ENCODE measurements around the gene ZNF470. TPM values are rescaled to one million over a fixed set of nuclear protein-coding genes. Genes with fewer than 3 reads are reported as not detected.

Gene ZNF470
- total and polyA plus RNA-seq, 2 of the 13 experiments (the other 11 are each of a cell fraction or from before 2014, with no cell fraction given): not detected

DNA sequence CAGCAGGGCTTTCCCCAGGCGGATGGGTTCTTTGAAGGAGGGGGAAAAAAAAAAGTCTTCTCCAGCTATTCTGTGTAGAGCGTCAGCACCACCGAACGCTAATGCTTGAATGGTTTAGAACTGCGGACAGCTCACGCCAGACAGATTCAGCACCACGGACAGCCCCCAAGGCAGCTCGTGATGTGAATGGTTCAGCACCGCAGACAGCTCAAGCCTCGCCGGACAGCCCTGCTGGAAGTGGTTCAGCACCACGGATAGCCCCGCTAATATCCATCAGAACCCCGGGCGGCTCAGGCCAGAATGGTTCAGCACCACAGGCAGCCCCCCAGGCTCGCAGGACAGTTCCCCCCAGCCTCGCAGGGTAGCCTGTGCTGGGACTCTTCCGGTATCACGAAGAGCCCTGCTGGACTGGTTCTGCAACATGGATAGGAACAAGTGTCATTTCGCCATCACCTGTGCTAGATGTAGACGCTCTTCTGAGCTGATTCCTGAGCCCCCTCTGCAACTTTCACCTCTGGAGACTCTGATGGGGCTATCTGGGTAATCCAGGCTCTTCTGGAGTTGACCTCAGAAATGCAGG lies 70.8 kb downstream of the ZNF470 start (continued):
- TF ChIP-seq, protein P1, sequence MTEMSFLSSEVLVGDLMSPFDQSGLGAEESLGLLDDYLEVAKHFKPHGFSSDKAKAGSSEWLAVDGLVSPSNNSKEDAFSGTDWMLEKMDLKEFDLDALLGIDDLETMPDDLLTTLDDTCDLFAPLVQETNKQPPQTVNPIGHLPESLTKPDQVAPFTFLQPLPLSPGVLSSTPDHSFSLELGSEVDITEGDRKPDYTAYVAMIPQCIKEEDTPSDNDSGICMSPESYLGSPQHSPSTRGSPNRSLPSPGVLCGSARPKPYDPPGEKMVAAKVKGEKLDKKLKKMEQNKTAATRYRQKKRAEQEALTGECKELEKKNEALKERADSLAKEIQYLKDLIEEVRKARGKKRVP (CRISPR knock-in tag; IDR thresholded peaks at IDR 0.05): peak in 1 of 2 experiments; percentile 77; a peak in 2 of 4 replicates
- TF ChIP-seq REST (IDR thresholded peaks at IDR 0.05; ENCODE audit: borderline replicate concordance in 1 of 2, low read depth in 1 of 2, low read length in 2 of 2) (peak in 1 of 2 experiments; percentile 100), ZNF678 (CRISPR knock-in tag; IDR thresholded peaks at IDR 0.05) (peak; percentile 100), MED13 (CRISPR knock-in tag; IDR thresholded peaks at IDR 0.05) (peak; percentile 99), KDM5B (CRISPR knock-in tag; IDR thresholded peaks at IDR 0.05; ENCODE audit: borderline replicate concordance) (peak; percentile 100), DNMT1 (CRISPR knock-in tag; IDR thresholded peaks at IDR 0.05) (peak; percentile 96), ARHGAP35 (CRISPR knock-in tag; IDR thresholded peaks at IDR 0.05; ENCODE audit: borderline replicate concordance) (peak; percentile 100), NCOA2 (CRISPR knock-in tag; IDR thresholded peaks at IDR 0.05) (peak; percentile 91), ZNF496 (CRISPR knock-in tag; IDR thresholded peaks at IDR 0.05; ENCODE audit: insufficient replicate concordance) (peak; percentile 69), CC2D1A (CRISPR knock-in tag; IDR thresholded peaks at IDR 0.05) (peak; percentile 99), ZFP36L1 (CRISPR knock-in tag; IDR thresholded peaks at IDR 0.05) (peak; percentile 99), KDM5A (IDR thresholded peaks at IDR 0.05; ENCODE audit: borderline replicate concordance, low read length) (no peak), ZMYM2 (CRISPR knock-in tag; IDR thresholded peaks at IDR 0.05) (no peak), ZNF329 (CRISPR knock-in tag; IDR thresholded peaks at IDR 0.05; ENCODE audit: low read depth) (peak; percentile 97), POGZ (CRISPR knock-in tag; IDR thresholded peaks at IDR 0.05) (peak; percentile 34; the same call in 1 of the 2 replicates), RNF2 (conservative IDR thresholded peaks at IDR 0.05; ENCODE audit: low read depth) (no peak), IRX3 (CRISPR knock-in tag; IDR thresholded peaks at IDR 0.05; ENCODE audit: borderline replicate concordance, low read depth) (peak; percentile 100), ETV5 (CRISPR knock-in tag; IDR thresholded peaks at IDR 0.05; ENCODE audit: borderline replicate concordance) (peak; percentile 89)
- TF ChIP-seq, protein P2, sequence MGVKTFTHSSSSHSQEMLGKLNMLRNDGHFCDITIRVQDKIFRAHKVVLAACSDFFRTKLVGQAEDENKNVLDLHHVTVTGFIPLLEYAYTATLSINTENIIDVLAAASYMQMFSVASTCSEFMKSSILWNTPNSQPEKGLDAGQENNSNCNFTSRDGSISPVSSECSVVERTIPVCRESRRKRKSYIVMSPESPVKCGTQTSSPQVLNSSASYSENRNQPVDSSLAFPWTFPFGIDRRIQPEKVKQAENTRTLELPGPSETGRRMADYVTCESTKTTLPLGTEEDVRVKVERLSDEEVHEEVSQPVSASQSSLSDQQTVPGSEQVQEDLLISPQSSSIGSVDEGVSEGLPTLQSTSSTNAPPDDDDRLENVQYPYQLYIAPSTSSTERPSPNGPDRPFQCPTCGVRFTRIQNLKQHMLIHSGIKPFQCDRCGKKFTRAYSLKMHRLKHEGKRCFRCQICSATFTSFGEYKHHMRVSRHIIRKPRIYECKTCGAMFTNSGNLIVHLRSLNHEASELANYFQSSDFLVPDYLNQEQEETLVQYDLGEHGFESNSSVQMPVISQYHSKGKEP (CRISPR knock-in tag; IDR thresholded peaks at IDR 0.05): peak; percentile 100
- TF ChIP-seq, protein P3, sequence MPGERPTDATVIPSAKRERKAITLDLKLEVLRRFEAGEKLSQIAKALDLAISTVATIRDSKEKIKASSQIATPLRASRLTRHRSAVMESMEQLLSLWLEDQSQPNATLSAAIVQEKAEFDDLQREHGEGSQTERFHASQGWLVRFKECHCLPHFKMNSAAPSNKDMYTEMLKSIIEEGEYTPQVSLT (CRISPR knock-in tag; IDR thresholded peaks at IDR 0.05; ENCODE audit: borderline replicate concordance, low read depth): peak; percentile 99
